K562 (cell line): ENCODE measurements around the gene SLC35D3. TPM values are rescaled to one million over a fixed set of nuclear protein-coding genes. Genes with fewer than 3 reads are reported as not detected.

Experiments used
- FIP1L1 ChIP-seq: fragments of 200-400 bp; formaldehyde crosslinking; IDR thresholded peaks from 2 replicates; pipeline ENCODE4 v1.6.1; 2018; ENCODE audit warnings: mild to moderate bottlenecking, low read depth, low read length; ENCODE audit not compliant: poor library complexity, severe bottlenecking
- HIVEP1 ChIP-seq: fragments of 250-450 bp; sonication (Bioruptor Pico); IDR thresholded peaks from 2 replicates; pipeline ENCODE4 v1.4.0; 2020; ENCODE audit warnings: mild to moderate bottlenecking
- POLR2AphosphoS5 ChIP-seq: IDR thresholded peaks from 2 replicates; pipeline ENCODE4 v1.6.1; 2011; ENCODE audit warnings: mild to moderate bottlenecking, low read depth, low read length, moderate library complexity; ENCODE audit not compliant: control insufficient read depth, insufficient read depth
- PRMT5 ChIP-seq: sonication (generic); formaldehyde crosslinking; IDR thresholded peaks from 2 replicates; pipeline ENCODE4 v1.5.0; 2020; ENCODE audit warnings: missing genetic modification reagents
- TAL1 ChIP-seq: fragments of 450-650 bp; IDR thresholded peaks from 2 replicates; pipeline ENCODE4 v1.6.1; 2016; ENCODE audit warnings: mild to moderate bottlenecking
- TEAD1 ChIP-seq, 2 experiments: fragments of 450-650 bp in 1 of 2; sonication (generic) in 1 of 2; formaldehyde crosslinking; IDR thresholded peaks; 2 replicates each; pipeline versions ENCODE4 v1.4.0 to v1.8.0; 2020 to 2022; ENCODE audit warnings: mild to moderate bottlenecking in 2 of 2, missing genetic modification reagents in 1 of 2
- USF2 ChIP-seq: sonication (generic); formaldehyde crosslinking; IDR thresholded peaks from 2 replicates; pipeline ENCODE4 v1.5.0; 2020; ENCODE audit warnings: missing genetic modification reagents
- ZNF280B ChIP-seq: fragments of 250-450 bp; sonication (Bioruptor Pico); IDR thresholded peaks from 2 replicates; pipeline ENCODE4 v1.5.1; 2021; ENCODE audit warnings: mild to moderate bottlenecking
- ZNF398 ChIP-seq: fragments of 250-450 bp; sonication (Bioruptor Pico); IDR thresholded peaks from 2 replicates; pipeline ENCODE4 v1.8.0; 2021; ENCODE audit warnings: moderate library complexity, mild to moderate bottlenecking, inconsistent platforms
- ZNF41 ChIP-seq: fragments of 250-450 bp; sonication (Bioruptor Pico); conservative IDR thresholded peaks from 2 replicates; pipeline ENCODE4 v1.4.0; 2020; ENCODE audit warnings: mild to moderate bottlenecking
- ZNF766 ChIP-seq: fragments of 200-800 bp; sonication (Bioruptor generic); conservative IDR thresholded peaks from 2 replicates; pipeline ENCODE4 v1.6.1; 2016; ENCODE audit warnings: missing genetic modification characterization, missing compliant biosample characterization
- polyA plus RNA-seq, 8 experiments: library from polyadenylated mRNA; depleted of rRNA in 4 of 8; stranded (reverse) in 5 of 8; unstranded in 3 of 8; fragments of >200 nt; fragmentation: Nextera tagmentation in 2 of 8; fragmentation: Illumina TruSeq in 1 of 8; extraction: Ambion mirVana in 2 of 8; extraction: Trizol in 1 of 8; gene quantifications; 2 replicates each; pipeline versions ENCODE4 v1.2.1 to v1.2.3, GENCODE V29; 2011 to 2014; ENCODE audit warnings: inconsistent platforms in 1 of 8, missing spikeins in 1 of 8
- total RNA-seq, 7 experiments: library from RNA; depleted of rRNA in 6 of 7; stranded (reverse); fragments of >200 nt in 6 of 7; fragmentation: Illumina TruSeq in 2 of 7; extraction: Trizol in 2 of 7; gene quantifications; 2 replicates each; pipeline versions ENCODE4 v1.2.1 to v1.2.3, GENCODE V29; 2011 to 2021; ENCODE audit warnings: low replicate concordance in 1 of 7
- TF ChIP-seq, protein P1 (sequence below), 2 experiments: fragments of 450-650 bp; IDR thresholded peaks; 2 replicates each; pipeline ENCODE4 v1.6.1; 2016; ENCODE audit warnings: mild to moderate bottlenecking in 2 of 2, borderline replicate concordance in 1 of 2, low read depth in 1 of 2, moderate library complexity in 1 of 2
- TF ChIP-seq, protein P2 (sequence below), 2 experiments: fragments of 200-800 bp in 1 of 2; sonication (Bioruptor generic) in 1 of 2; sonication (generic) in 1 of 2; formaldehyde crosslinking in 1 of 2; IDR thresholded peaks in 1 of 2; conservative IDR thresholded peaks in 1 of 2; 2 replicates each; pipeline versions ENCODE4 v1.5.0 to v1.6.1; 2016 to 2020; ENCODE audit warnings: missing compliant biosample characterization in 1 of 2, missing genetic modification characterization in 1 of 2, missing genetic modification reagents in 1 of 2

The SLC35D3 gene
- total and polyA plus RNA-seq, 9 of the 15 experiments (the other 6 are each of a cell fraction or from before 2014, with no cell fraction given), result not detected

- TF ChIP-seq, protein P1, sequence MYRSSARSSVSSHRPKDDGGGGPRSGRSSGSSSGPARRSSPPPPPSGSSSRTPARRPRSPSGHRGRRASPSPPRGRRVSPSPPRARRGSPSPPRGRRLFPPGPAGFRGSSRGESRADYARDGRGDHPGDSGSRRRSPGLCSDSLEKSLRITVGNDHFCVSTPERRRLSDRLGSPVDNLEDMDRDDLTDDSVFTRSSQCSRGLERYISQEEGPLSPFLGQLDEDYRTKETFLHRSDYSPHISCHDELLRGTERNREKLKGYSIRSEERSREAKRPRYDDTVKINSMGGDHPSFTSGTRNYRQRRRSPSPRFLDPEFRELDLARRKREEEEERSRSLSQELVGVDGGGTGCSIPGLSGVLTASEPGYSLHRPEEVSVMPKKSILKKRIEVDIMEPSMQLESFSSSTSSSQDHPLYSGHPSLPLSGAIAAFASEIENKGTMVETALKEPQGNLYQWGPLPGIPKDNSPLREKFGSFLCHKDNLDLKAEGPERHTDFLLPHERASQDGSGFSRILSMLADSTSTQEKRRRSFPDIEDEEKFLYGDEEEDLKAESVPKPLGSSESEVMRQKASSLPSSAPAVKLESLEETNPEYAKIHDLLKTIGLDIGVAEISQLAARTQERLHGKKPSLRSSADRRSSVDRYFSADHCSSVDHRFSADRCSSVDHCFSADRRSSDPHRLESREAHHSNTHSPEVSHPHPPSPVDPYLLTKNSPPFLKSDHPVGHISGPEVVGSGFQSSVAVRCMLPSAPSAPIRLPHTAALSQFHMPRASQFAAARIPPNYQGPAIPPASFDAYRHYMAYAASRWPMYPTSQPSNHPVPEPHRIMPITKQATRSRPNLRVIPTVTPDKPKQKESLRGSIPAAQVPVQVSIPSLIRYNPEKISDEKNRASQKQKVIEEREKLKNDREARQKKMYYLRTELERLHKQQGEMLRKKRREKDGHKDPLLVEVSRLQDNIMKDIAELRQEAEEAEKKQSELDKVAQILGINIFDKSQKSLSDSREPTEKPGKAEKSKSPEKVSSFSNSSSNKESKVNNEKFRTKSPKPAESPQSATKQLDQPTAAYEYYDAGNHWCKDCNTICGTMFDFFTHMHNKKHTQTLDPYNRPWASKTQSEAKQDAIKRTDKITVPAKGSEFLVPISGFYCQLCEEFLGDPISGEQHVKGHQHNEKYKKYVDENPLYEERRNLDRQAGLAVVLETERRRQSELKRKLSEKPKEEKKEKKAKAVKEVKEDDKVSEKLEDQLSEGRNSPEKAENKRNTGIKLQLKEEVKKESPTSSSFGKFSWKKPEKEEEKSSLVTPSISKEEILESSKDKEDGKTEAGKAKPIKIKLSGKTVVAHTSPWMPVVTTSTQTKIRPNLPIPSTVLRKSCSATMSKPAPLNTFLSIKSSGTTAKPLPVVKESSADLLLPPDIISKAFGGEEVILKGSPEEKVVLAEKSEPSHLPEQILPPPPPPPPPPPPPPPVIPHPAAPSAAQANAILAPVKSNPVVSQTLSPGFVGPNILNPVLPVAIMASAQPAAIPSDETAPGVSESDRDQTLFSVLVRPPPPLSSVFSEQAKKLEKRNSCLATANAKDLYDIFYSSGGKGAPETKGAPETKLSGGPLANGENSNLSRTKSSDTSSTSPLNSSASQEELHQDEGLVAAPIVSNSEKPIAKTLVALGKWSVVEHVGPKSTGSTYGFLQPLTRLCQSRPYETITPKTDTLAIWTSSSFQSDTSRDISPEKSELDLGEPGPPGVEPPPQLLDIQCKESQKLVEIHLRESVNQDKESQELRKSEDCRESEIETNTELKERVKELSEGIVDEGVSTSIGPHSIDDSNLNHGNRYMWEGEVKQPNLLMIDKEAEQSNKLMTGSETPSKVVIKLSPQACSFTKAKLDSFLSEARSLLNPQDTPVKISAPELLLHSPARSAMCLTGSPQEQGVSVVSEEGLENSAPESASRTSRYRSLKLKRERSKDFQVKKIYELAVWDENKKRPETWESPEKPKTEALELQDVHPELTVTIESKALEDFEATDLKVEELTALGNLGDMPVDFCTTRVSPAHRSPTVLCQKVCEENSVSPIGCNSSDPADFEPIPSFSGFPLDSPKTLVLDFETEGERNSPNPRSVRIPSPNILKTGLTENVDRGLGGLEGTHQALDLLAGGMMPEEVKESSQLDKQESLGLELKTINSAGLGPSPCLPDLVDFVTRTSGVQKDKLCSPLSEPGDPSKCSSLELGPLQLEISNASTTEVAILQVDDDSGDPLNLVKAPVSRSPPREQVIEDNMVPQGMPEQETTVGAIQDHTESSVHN (IDR thresholded peaks at IDR 0.05; ENCODE audit: borderline replicate concordance in 1 of 2, low read depth in 1 of 2), result no peak
- TF ChIP-seq ZNF398 (CRISPR knock-in tag) (no peak), POLR2AphosphoS5 (no peak), ZNF280B (CRISPR knock-in tag) (no peak), HIVEP1 (CRISPR knock-in tag) (no peak), PRMT5 (CRISPR knock-in tag) (no peak), TEAD1 (CRISPR knock-in tag; IDR thresholded peaks at IDR 0.05) (no peak), ZNF41 (no peak), FIP1L1 (no peak), ZNF766 (CRISPR knock-in tag) (no peak), TAL1 (no peak), USF2 (CRISPR knock-in tag) (no peak)
- TF ChIP-seq, protein P2, sequence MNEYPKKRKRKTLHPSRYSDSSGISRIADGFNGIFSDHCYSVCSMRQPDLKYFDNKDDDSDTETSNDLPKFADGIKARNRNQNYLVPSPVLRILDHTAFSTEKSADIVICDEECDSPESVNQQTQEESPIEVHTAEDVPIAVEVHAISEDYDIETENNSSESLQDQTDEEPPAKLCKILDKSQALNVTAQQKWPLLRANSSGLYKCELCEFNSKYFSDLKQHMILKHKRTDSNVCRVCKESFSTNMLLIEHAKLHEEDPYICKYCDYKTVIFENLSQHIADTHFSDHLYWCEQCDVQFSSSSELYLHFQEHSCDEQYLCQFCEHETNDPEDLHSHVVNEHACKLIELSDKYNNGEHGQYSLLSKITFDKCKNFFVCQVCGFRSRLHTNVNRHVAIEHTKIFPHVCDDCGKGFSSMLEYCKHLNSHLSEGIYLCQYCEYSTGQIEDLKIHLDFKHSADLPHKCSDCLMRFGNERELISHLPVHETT (CRISPR knock-in tag; conservative IDR thresholded peaks at IDR 0.05 in 1 of 2, IDR thresholded peaks at IDR 0.05 in 1 of 2), result no peak
Measured at GRCh38 chr6:136945072-136945471, 23.0 kb downstream of the SLC35D3 start (continued).
